Small intestine (tissue), 7 donors: ENCODE data around the gene HDAC8. TPM values are rescaled to one million over a fixed set of nuclear protein-coding genes. Genes with fewer than 3 reads are reported as not detected.
"Not testable (repeated sequence)": the region's sequence is repeated elsewhere in the genome, so short reads cannot be mapped to it uniquely, and the experiment has no call there.

Experiments used
- DNase-seq, 2 donors: peaks; one replicate each; pipeline versions ENCODE4 v3.0.0 to v3.0.0-alpha.2; 2013
- FAIRE-seq: peaks from 2 replicates; lab custom pipeline; 2012; peaks lifted over from hg19 to GRCh38; lab: Jason Lieb, UNC
- H3K27ac ChIP-seq, 3 donors: one replicate each; pipeline ENCODE4 v1.5.1; 2013; ENCODE audit warnings: low read length in 2 of 3, mild to moderate bottlenecking in 2 of 3, control low read depth in 1 of 3, inconsistent platforms in 1 of 3, low read depth in 1 of 3, moderate library complexity in 1 of 3
- H3K27me3 ChIP-seq, 3 donors: one replicate each; pipeline ENCODE4 v1.6.1; 2013; ENCODE audit warnings: low read length in 3 of 3, inconsistent platforms in 1 of 3; ENCODE audit not compliant: control insufficient read depth in 3 of 3, insufficient read depth in 3 of 3
- H3K36me3 ChIP-seq, 3 donors: one replicate each; pipeline ENCODE4 v1.6.1; 2013; ENCODE audit warnings: low read length in 3 of 3, inconsistent platforms in 1 of 3, low read depth in 1 of 3, mild to moderate bottlenecking in 1 of 3, moderate library complexity in 1 of 3; ENCODE audit not compliant: control insufficient read depth in 3 of 3, insufficient read depth in 2 of 3
- H3K4me1 ChIP-seq, 3 donors: one replicate each; pipeline ENCODE4 v1.6.1; 2013; ENCODE audit warnings: low read length in 2 of 3, inconsistent platforms in 1 of 3, low read depth in 1 of 3, mild to moderate bottlenecking in 1 of 3, moderate library complexity in 1 of 3; ENCODE audit not compliant: control insufficient read depth in 3 of 3, insufficient read depth in 2 of 3
- H3K4me3 ChIP-seq, 3 donors: one replicate each; pipeline ENCODE4 v1.5.1; 2013; ENCODE audit warnings: low read length in 3 of 3, control low read depth in 1 of 3, inconsistent platforms in 1 of 3, low read depth in 1 of 3, mild to moderate bottlenecking in 1 of 3, moderate library complexity in 1 of 3
- H3K9me3 ChIP-seq, 2 donors: one replicate each; pipeline ENCODE4 v1.6.1; 2013; ENCODE audit warnings: low read depth in 1 of 2, low read length in 1 of 2; ENCODE audit not compliant: control insufficient read depth in 2 of 2, insufficient read depth in 1 of 2
- WGBS, 3 donors: extraction: QIAGEN DNeasy Blood & Tissue Kit; methylation state at CpG; one replicate each; pipeline ENCODE4 v1.1.7; 2013; 5-methylcytosine and 5-hydroxymethylcytosine counted together
- polyA plus RNA-seq, 4 donors: library from polyadenylated mRNA; stranded (reverse) in 3 of 4; unstranded in 1 of 4; fragments of 200-250 nt in 3 of 4; fragments of 120-200 nt in 1 of 4; gene quantifications; one replicate each; pipeline versions ENCODE4 v1.2.1 to v1.2.3, GENCODE V29; 2013
- donor health status: healthy with polysubstance abuse.
- donor health status: control.
- donor health status: control.
- donor health status: Bipolar disorder and iron deficiency.
- donor health status: healthy.

HDAC8 gene
- polyA plus RNA-seq, 4 donors: 11.3 to 24.7 (median 19.1) TPM

GRCh38 chrX:72330131-72330530, 242.5 kb downstream of the HDAC8 start:
- Histone ChIP-seq H3K9me3 (peaks cover 0 to 4% of the 10 kb centered on the region in 2 donors), H3K27ac (no peak overlapping the region), H3K27me3 (no peaks in the 10 kb centered on the region), H3K4me3 (no peak overlapping the region), H3K4me1 (no peaks in the 10 kb centered on the region), H3K36me3 (no peaks in the 10 kb centered on the region)
- DNase-seq (no peak), FAIRE-seq (no peak)
- 87 to 93% (median 89%) methylated on average over 3 of the region's 3 CpGs for WGBS, 3 donors

- Histone ChIP-seq H3K4me1 (no peaks in the 10 kb centered on the region), H3K27me3 (no peaks in the 10 kb centered on the region), H3K27ac (no peak overlapping the region), H3K4me3 (no peak overlapping the region), H3K9me3 (peaks cover 0 to 4% of the 10 kb centered on the region in 2 donors), H3K36me3 (no peaks in the 10 kb centered on the region)
- FAIRE-seq (no peak), DNase-seq (no peak)
- 72 to 93% (median 92%) methylated on average over 8 of the region's 8 CpGs for WGBS, 3 donors
Measured at GRCh38 chrX:72326605-72327300, 245.9 kb downstream of the HDAC8 start.

GRCh38 chrX:72319651-72320050, 253.0 kb downstream of the HDAC8 start:
- H3K27me3 ChIP-seq, H3K4me3 ChIP-seq, H3K36me3 ChIP-seq, H3K27ac ChIP-seq, H3K4me1 ChIP-seq, H3K9me3 ChIP-seq, FAIRE-seq, DNase-seq: not testable (repeated sequence)
- WGBS, 3 donors: 91 to 94% (median 92%) methylated on average over 8 of the region's 8 CpGs

GRCh38 chrX:72317139-72317538, 255.5 kb downstream of the HDAC8 start:
- H3K36me3 ChIP-seq: no peaks in the 10 kb centered on the region
- DNase-seq: no peak
- no peak overlapping the region for H3K27ac ChIP-seq
- 49 to 65% (median 64%) methylated on average over 4 of the region's 4 CpGs for WGBS, 3 donors
- no peak for FAIRE-seq
- no peak overlapping the region for H3K4me3 ChIP-seq
- H3K27me3 ChIP-seq: no peaks in the 10 kb centered on the region
- H3K4me1 ChIP-seq: no peaks in the 10 kb centered on the region
- H3K9me3 ChIP-seq: no peaks in the 10 kb centered on the region

- FAIRE-seq (no peak), DNase-seq (peak; percentile 48 to 69)
- Histone ChIP-seq H3K27ac (no peak overlapping the region), H3K4me3 (no peak overlapping the region), H3K9me3 (no peaks in the 10 kb centered on the region), H3K27me3 (no peaks in the 10 kb centered on the region), H3K4me1 (no peaks in the 10 kb centered on the region), H3K36me3 (no peaks in the 10 kb centered on the region)
- 14 to 36% (median 17%) methylated on average over 10 to 12 of the region's 12 CpGs for WGBS, 3 donors
Measured at GRCh38 chrX:72316408-72317110, 256.1 kb downstream of the HDAC8 start.

- Histone ChIP-seq H3K9me3 (no peaks in the 10 kb centered on the region), H3K27ac (no peak overlapping the region), H3K36me3 (no peaks in the 10 kb centered on the region), H3K27me3 (peaks cover 0 to 2% (median 0%) of the 10 kb centered on the region in 3 donors), H3K4me1 (no peaks in the 10 kb centered on the region), H3K4me3 (no peak overlapping the region)
- DNase-seq (peak in 1 of 2 donors; percentile 6), FAIRE-seq (no peak)
- WGBS, 3 donors: 57 to 70% (median 70%) methylated on average over 3 of the region's 3 CpGs
Measured at GRCh38 chrX:72314881-72315280, 257.8 kb downstream of the HDAC8 start.

- WGBS, 3 donors: 73 to 80% (median 78%) methylated on average over 8 of the region's 8 CpGs
- no peak for FAIRE-seq
- H3K4me1 ChIP-seq: peaks cover 0 to 6% (median 0%) of the 10 kb centered on the region in 3 donors
Measured at GRCh38 chrX:72313707-72314641, 258.7 kb downstream of the HDAC8 start.

More at GRCh38 chrX:72313707-72314641, 258.7 kb downstream of the HDAC8 start:
- Histone ChIP-seq H3K27me3 (peaks cover 0 to 7% (median 0%) of the 10 kb centered on the region in 3 donors), H3K4me3 (no peak overlapping the region), H3K27ac (no peak overlapping the region), H3K36me3 (no peaks in the 10 kb centered on the region), H3K9me3 (no peaks in the 10 kb centered on the region)
- peak in 1 of 2 donors; percentile 8 for DNase-seq
